A549 (cell line): ENCODE measurements around the gene PLCB4.

Source experiments
- CTCF ChIP-seq: fragments of >200 bp; sonication (Bioruptor Twin); formaldehyde crosslinking; IDR thresholded peaks from 3 replicates; pipeline ENCODE4 v1.5.1; 2016
- EHMT2 ChIP-seq: fragments of 200-600 bp; sonication (generic); IDR thresholded peaks from 2 replicates; pipeline ENCODE4 v1.6.1; 2016; ENCODE audit warnings: antibody characterized with exemption, low read depth, mild to moderate bottlenecking, moderate library complexity
- EP300 ChIP-seq, 2 experiments: fragments of >200 bp; sonication (Bioruptor Twin); formaldehyde crosslinking; IDR thresholded peaks; 2 replicates in 1 of 2; 3 replicates in 1 of 2; pipeline ENCODE4 v1.6.1; 2016 to 2017
- HOXA7 ChIP-seq: fragments of 250-450 bp; sonication (Bioruptor Pico); IDR thresholded peaks from 2 replicates; pipeline ENCODE4 v1.5.0; 2020; ENCODE audit warnings: mild to moderate bottlenecking, moderate library complexity
- JUNB ChIP-seq: fragments of >200 bp; sonication (Bioruptor Twin); formaldehyde crosslinking; IDR thresholded peaks from 2 replicates; pipeline ENCODE4 v1.6.1; 2016
- KDM5A ChIP-seq: fragments of 200-600 bp; sonication (generic); IDR thresholded peaks from 2 replicates; pipeline ENCODE4 v1.6.1; 2016; ENCODE audit warnings: antibody characterized with exemption, mild to moderate bottlenecking
- POLR2A ChIP-seq: IDR thresholded peaks from 2 replicates; pipeline ENCODE4 v1.6.1; 2012; ENCODE audit warnings: mild to moderate bottlenecking, low read length
- RAD21 ChIP-seq, 2 experiments: fragments of >200 bp in 1 of 2; sonication (Bioruptor Twin) in 1 of 2; formaldehyde crosslinking in 1 of 2; IDR thresholded peaks in 1 of 2; conservative IDR thresholded peaks in 1 of 2; 2 replicates in 1 of 2; 3 replicates in 1 of 2; pipeline ENCODE4 v1.6.1; 2012 to 2018; ENCODE audit warnings: inconsistent platforms in 1 of 2
- RFX5 ChIP-seq: fragments of 450-650 bp; IDR thresholded peaks from 2 replicates; pipeline ENCODE4 v1.7.1; 2014; ENCODE audit warnings: antibody characterized with exemption, mild to moderate bottlenecking, moderate library complexity
- SMC3 ChIP-seq: fragments of >200 bp; sonication (Bioruptor Twin); formaldehyde crosslinking; IDR thresholded peaks from 3 replicates; pipeline ENCODE4 v1.6.1; 2018; ENCODE audit warnings: inconsistent platforms
- TP53 ChIP-seq: fragments of 250-450 bp; sonication (Bioruptor Pico); IDR thresholded peaks from 2 replicates; pipeline ENCODE4 v1.5.0; 2021; ENCODE audit warnings: mild to moderate bottlenecking, moderate library complexity
- ZSCAN20 ChIP-seq: fragments of 250-450 bp; sonication (Bioruptor Pico); IDR thresholded peaks from 2 replicates; pipeline ENCODE4 v1.8.0; 2022; ENCODE audit warnings: mild to moderate bottlenecking, moderate library complexity

GRCh38 chr20:9409352-9409751 is 340.5 kb downstream of the PLCB4 start:
- TF ChIP-seq CTCF (no peak), RFX5 (no peak), JUNB (no peak), EHMT2 (no peak), POLR2A (no peak), TP53 (CRISPR knock-in tag) (no peak), HOXA7 (CRISPR knock-in tag) (no peak), ZSCAN20 (CRISPR knock-in tag) (no peak), KDM5A (no peak), EP300 (IDR thresholded peaks at IDR 0.05) (no peak), RAD21 (conservative IDR thresholded peaks at IDR 0.05 in 1 of 2, IDR thresholded peaks at IDR 0.05 in 1 of 2) (no peak), SMC3 (no peak)
